Liver (tissue), 3 donors: Measurements from ENCODE around the gene KLC4.

Experiments
- HNF4A ChIP-seq, 2 donors: conservative IDR thresholded peaks; 2 replicates each; pipeline ENCODE4 v1.6.1; 2016; ENCODE audit warnings: antibody characterized with exemption in 2 of 2, mild to moderate bottlenecking in 2 of 2
- HNF4G ChIP-seq: IDR thresholded peaks from 2 replicates; pipeline ENCODE4 v1.6.1; 2016; ENCODE audit warnings: antibody characterized with exemption
- JUND ChIP-seq, 2 donors: IDR thresholded peaks; 2 replicates each; pipeline ENCODE4 v1.6.1; 2016; ENCODE audit warnings: antibody characterized with exemption in 2 of 2
- NR2F2 ChIP-seq: IDR thresholded peaks from 2 replicates; pipeline ENCODE4 v1.6.1; 2016; ENCODE audit warnings: antibody characterized with exemption
- RAD21 ChIP-seq, 2 donors: IDR thresholded peaks; 2 replicates each; pipeline ENCODE4 v1.6.1; 2016; ENCODE audit warnings: antibody characterized with exemption in 2 of 2, mild to moderate bottlenecking in 2 of 2
- RXRA ChIP-seq, 2 donors: IDR thresholded peaks; 2 replicates each; pipeline ENCODE4 v1.6.1; 2017 to 2018; ENCODE audit warnings: antibody characterized with exemption in 2 of 2, mild to moderate bottlenecking in 1 of 2
- SP1 ChIP-seq: IDR thresholded peaks from 2 replicates; pipeline ENCODE4 v1.6.1; 2018; ENCODE audit warnings: antibody characterized with exemption, mild to moderate bottlenecking
- TAF1 ChIP-seq: conservative IDR thresholded peaks from 2 replicates; pipeline ENCODE4 v1.6.1; 2016; ENCODE audit warnings: antibody characterized with exemption, mild to moderate bottlenecking
- YY1 ChIP-seq: IDR thresholded peaks from 2 replicates; pipeline ENCODE4 v1.6.1; 2016; ENCODE audit warnings: antibody characterized with exemption, mild to moderate bottlenecking
- TF ChIP-seq, protein P1 (sequence below): fragments of 150-350 bp; IDR thresholded peaks from 2 replicates; pipeline ENCODE4 v1.5.1; 2017; ENCODE audit warnings: improper control_type of control experiment, low read depth, low read length; ENCODE audit not compliant: missing input control
- TF ChIP-seq, protein P2 (sequence below): IDR thresholded peaks from 2 replicates; pipeline ENCODE4 v1.6.1; 2016; ENCODE audit warnings: antibody characterized with exemption
- TF ChIP-seq, protein P3 (sequence below): IDR thresholded peaks from 2 replicates; pipeline ENCODE4 v1.6.1; 2016; ENCODE audit warnings: antibody characterized with exemption, mild to moderate bottlenecking
- TF ChIP-seq, protein P4 (sequence below): IDR thresholded peaks from 2 replicates; pipeline ENCODE4 v1.6.1; 2016; ENCODE audit warnings: antibody characterized with exemption
- TF ChIP-seq, protein P5 (sequence below): IDR thresholded peaks from 2 replicates; pipeline ENCODE4 v1.6.1; 2016; ENCODE audit warnings: antibody characterized with exemption
- donor health status: healthy.
- donor health status: healthy.

DNA sequence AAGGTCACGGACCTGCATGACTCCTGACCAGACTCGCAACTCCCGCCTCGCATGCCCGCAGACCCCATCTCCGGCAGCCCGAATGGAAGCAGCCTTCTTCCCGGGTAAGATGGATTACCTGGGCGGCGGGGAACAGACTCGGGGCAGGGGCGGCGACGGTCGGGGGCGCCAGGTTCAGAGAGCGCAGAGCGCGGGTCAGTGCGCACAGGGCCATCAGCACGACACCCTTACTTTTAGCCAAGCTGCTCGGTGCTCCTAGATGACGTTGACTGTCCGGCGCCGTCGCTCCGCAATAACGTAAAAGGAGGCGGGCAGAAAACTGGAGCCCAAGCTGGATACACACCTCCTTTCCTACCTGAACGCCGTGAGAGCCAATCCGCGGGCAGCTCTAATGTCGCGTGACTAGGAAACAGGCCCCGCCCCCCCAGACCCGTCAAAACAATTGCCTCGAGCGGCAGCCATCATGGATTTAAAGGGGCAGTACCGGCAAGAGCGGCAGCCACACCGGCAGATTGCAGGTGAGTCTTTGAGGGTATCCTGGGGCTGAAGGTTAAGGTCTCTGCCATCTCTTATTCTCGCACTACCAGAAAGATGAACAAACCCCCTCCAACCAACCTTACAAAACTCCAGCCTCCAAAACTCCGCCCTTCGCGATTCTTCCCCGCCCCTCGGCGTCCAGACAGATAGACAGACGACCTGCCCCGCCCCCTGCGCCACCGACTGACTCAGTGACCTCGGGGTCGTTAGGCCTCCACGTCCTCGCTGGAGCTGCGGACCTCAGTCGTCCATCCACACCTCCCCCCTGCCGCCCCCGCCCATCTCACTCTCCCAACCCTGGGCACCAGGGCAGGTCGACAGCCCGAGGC lies at the start of gene KLC4, which contains the start of gene MRPL2:
- TF ChIP-seq, protein P1, sequence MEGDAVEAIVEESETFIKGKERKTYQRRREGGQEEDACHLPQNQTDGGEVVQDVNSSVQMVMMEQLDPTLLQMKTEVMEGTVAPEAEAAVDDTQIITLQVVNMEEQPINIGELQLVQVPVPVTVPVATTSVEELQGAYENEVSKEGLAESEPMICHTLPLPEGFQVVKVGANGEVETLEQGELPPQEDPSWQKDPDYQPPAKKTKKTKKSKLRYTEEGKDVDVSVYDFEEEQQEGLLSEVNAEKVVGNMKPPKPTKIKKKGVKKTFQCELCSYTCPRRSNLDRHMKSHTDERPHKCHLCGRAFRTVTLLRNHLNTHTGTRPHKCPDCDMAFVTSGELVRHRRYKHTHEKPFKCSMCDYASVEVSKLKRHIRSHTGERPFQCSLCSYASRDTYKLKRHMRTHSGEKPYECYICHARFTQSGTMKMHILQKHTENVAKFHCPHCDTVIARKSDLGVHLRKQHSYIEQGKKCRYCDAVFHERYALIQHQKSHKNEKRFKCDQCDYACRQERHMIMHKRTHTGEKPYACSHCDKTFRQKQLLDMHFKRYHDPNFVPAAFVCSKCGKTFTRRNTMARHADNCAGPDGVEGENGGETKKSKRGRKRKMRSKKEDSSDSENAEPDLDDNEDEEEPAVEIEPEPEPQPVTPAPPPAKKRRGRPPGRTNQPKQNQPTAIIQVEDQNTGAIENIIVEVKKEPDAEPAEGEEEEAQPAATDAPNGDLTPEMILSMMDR, result no peak
- peak; percentile 99 for TF ChIP-seq YY1
- TF ChIP-seq TAF1, result no peak
- peak; percentile 75 for TF ChIP-seq SP1
- TF ChIP-seq, protein P2, sequence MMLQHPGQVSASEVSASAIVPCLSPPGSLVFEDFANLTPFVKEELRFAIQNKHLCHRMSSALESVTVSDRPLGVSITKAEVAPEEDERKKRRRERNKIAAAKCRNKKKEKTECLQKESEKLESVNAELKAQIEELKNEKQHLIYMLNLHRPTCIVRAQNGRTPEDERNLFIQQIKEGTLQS, result no peak
- TF ChIP-seq, protein P3, sequence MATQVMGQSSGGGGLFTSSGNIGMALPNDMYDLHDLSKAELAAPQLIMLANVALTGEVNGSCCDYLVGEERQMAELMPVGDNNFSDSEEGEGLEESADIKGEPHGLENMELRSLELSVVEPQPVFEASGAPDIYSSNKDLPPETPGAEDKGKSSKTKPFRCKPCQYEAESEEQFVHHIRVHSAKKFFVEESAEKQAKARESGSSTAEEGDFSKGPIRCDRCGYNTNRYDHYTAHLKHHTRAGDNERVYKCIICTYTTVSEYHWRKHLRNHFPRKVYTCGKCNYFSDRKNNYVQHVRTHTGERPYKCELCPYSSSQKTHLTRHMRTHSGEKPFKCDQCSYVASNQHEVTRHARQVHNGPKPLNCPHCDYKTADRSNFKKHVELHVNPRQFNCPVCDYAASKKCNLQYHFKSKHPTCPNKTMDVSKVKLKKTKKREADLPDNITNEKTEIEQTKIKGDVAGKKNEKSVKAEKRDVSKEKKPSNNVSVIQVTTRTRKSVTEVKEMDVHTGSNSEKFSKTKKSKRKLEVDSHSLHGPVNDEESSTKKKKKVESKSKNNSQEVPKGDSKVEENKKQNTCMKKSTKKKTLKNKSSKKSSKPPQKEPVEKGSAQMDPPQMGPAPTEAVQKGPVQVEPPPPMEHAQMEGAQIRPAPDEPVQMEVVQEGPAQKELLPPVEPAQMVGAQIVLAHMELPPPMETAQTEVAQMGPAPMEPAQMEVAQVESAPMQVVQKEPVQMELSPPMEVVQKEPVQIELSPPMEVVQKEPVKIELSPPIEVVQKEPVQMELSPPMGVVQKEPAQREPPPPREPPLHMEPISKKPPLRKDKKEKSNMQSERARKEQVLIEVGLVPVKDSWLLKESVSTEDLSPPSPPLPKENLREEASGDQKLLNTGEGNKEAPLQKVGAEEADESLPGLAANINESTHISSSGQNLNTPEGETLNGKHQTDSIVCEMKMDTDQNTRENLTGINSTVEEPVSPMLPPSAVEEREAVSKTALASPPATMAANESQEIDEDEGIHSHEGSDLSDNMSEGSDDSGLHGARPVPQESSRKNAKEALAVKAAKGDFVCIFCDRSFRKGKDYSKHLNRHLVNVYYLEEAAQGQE, result peak; percentile 19
- peak; percentile 66 for TF ChIP-seq NR2F2
- peak in 1 of 2 donors; percentile 12 for TF ChIP-seq RAD21 (IDR thresholded peaks at IDR 0.05)
- TF ChIP-seq, protein P4, sequence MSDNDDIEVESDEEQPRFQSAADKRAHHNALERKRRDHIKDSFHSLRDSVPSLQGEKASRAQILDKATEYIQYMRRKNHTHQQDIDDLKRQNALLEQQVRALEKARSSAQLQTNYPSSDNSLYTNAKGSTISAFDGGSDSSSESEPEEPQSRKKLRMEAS, result peak; percentile 90
- peak; percentile 35 to 53 for TF ChIP-seq RXRA (IDR thresholded peaks at IDR 0.05)
- TF ChIP-seq HNF4A (conservative IDR thresholded peaks at IDR 0.05), result peak; percentile 88 to 89
- peak; percentile 64 for TF ChIP-seq HNF4G
- TF ChIP-seq, protein P5, sequence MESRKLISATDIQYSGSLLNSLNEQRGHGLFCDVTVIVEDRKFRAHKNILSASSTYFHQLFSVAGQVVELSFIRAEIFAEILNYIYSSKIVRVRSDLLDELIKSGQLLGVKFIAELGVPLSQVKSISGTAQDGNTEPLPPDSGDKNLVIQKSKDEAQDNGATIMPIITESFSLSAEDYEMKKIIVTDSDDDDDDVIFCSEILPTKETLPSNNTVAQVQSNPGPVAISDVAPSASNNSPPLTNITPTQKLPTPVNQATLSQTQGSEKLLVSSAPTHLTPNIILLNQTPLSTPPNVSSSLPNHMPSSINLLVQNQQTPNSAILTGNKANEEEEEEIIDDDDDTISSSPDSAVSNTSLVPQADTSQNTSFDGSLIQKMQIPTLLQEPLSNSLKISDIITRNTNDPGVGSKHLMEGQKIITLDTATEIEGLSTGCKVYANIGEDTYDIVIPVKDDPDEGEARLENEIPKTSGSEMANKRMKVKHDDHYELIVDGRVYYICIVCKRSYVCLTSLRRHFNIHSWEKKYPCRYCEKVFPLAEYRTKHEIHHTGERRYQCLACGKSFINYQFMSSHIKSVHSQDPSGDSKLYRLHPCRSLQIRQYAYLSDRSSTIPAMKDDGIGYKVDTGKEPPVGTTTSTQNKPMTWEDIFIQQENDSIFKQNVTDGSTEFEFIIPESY, result peak; percentile 81
- TF ChIP-seq JUND (IDR thresholded peaks at IDR 0.05), result peak in 1 of 2 donors; percentile 11
